Measurements from ENCODE around the gene MBOAT1. TPM values are rescaled to one million over a fixed set of nuclear protein-coding genes. Genes with fewer than 3 reads are reported as not detected.

Gene MBOAT1
- total RNA-seq, 1 experiment from 2014 or later: 9.9 TPM

DNA sequence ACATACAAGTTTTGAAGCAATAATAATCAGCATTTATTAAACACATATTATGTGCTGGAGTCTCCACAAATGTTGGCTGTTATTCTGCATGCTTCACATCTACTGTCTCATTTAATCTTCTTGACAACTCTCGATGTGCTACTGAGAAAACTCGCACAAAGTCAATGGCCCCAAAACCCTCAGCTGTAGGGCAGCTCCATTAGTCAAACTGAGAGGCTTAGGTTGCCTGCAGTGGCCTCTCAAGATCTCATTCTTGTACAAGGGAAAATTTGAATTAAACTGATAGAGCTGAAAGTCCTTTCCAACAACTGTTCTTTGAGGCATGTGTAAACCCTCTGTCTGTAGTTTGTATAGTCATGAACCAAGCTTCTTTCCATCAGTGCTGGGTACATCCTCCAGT, 49.8 kb downstream of the MBOAT1 start:
- Histone ChIP-seq H3K14ac (ENCODE audit: insufficient read depth, low read length) (no peak overlapping the region), H3K56ac (ENCODE audit: insufficient read length, low read depth, low read length) (no peak overlapping the region), H3K79me1 (ENCODE audit: insufficient read depth, low read depth, low read length, poor library complexity, severe bottlenecking) (peaks cover 3% of the 10 kb centered on the region), H2BK12ac (ENCODE audit: insufficient read length, low read depth, low read length) (no peak overlapping the region), H2BK120ac (ENCODE audit: low read depth, low read length, poor library complexity, severe bottlenecking) (no peak overlapping the region), H3K9me3 (ENCODE audit: control insufficient read depth, low read depth, low read length) (no peaks in the 10 kb centered on the region), H2BK15ac (ENCODE audit: low read depth, low read length) (no peak overlapping the region), H3K23ac (ENCODE audit: insufficient read length, low read depth, low read length) (no peak overlapping the region), H4K5ac (ENCODE audit: insufficient read length, low read depth, low read length) (no peak overlapping the region), H2AK5ac (ENCODE audit: insufficient read length, low read length) (no peak overlapping the region), H3K4me1 (ENCODE audit: insufficient read depth, low read length) (peaks cover 9% of the 10 kb centered on the region; the same call in 1 of the 2 replicates), H3T11ph (ENCODE audit: low read length) (no peak overlapping the region), H3K27ac (ENCODE audit: insufficient read length, low read depth, low read length) (no peak overlapping the region), H3K4me2 (ENCODE audit: insufficient read depth, insufficient read length, low read length) (no peak overlapping the region), H4K8ac (replicated peaks; ENCODE audit: insufficient read length, low read depth, low read length) (no peak overlapping the region), H3K18ac (ENCODE audit: insufficient read length, low read depth, low read length) (no peak overlapping the region), H4K91ac (ENCODE audit: insufficient read length, low read depth, low read length) (no peak overlapping the region), H3K4ac (ENCODE audit: low read depth, low read length) (no peak overlapping the region), H3K23me2 (ENCODE audit: insufficient read length, low read depth, low read length, poor library complexity, severe bottlenecking) (no peaks in the 10 kb centered on the region), H2AFZ (ENCODE audit: low read length) (no peak overlapping the region), H3K79me2 (ENCODE audit: insufficient read depth, low read length) (no peaks in the 10 kb centered on the region; the same call in 1 of the 2 replicates), H3K27me3 (ENCODE audit: insufficient read depth, low read length) (no peaks in the 10 kb centered on the region), H3K9ac (ENCODE audit: extremely low read depth, insufficient read length, low read length) (no peak overlapping the region), H2BK20ac (ENCODE audit: low read depth, low read length, poor library complexity, severe bottlenecking) (no peak overlapping the region), H4K20me1 (ENCODE audit: control insufficient read depth, insufficient read depth, insufficient read length) (no peaks in the 10 kb centered on the region), H2BK5ac (ENCODE audit: insufficient read length, low read length) (no peak overlapping the region)
- WGBS (ENCODE audit: extremely low coverage, insufficient read length, low lambda C conversion rate): no CpG with 5 or more reads among the region's 2 CpGs
- no peaks in the 10 kb centered on the region for H3K36me3 Mint-ChIP-seq (ENCODE audit: insufficient read depth in 1 of 3, low read depth in 3 of 3)
- no peaks in the 10 kb centered on the region for H3K27me3 Mint-ChIP-seq (ENCODE audit: low read depth)
- H3K9me3 Mint-ChIP-seq: no peaks in the 10 kb centered on the region
- no peak for DNase-seq
- H3K4me3 Mint-ChIP-seq: no peak overlapping the region
- TF ChIP-seq, protein P1, sequence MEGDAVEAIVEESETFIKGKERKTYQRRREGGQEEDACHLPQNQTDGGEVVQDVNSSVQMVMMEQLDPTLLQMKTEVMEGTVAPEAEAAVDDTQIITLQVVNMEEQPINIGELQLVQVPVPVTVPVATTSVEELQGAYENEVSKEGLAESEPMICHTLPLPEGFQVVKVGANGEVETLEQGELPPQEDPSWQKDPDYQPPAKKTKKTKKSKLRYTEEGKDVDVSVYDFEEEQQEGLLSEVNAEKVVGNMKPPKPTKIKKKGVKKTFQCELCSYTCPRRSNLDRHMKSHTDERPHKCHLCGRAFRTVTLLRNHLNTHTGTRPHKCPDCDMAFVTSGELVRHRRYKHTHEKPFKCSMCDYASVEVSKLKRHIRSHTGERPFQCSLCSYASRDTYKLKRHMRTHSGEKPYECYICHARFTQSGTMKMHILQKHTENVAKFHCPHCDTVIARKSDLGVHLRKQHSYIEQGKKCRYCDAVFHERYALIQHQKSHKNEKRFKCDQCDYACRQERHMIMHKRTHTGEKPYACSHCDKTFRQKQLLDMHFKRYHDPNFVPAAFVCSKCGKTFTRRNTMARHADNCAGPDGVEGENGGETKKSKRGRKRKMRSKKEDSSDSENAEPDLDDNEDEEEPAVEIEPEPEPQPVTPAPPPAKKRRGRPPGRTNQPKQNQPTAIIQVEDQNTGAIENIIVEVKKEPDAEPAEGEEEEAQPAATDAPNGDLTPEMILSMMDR (conservative IDR thresholded peaks at IDR 0.05): no peak
- no peak overlapping the region; a peak in 1 of 7 replicates for H3K27ac Mint-ChIP-seq
- peaks cover 17 to 23% of the 10 kb centered on the region in 2 experiments for H3K4me1 Mint-ChIP-seq
